K562 (cell line): Measurements from ENCODE around the gene TMEM215. TPM values are rescaled to one million over a fixed set of nuclear protein-coding genes. Genes with fewer than 3 reads are reported as not detected.

Experiments
- ATAC-seq: fragments of 200-7000 bp; cut with Tn5 transposase; 3 replicates; pipeline ENCODE4 v1.9.1; 2020; ENCODE audit warnings: moderate library complexity
- BruUV-seq: library from RNA; stranded (reverse); fragments of 400-500 nt; replicated peaks from 2 replicates; lab custom pipeline; 2021; lab: Mats Ljungman, UMichigan
- CTCF ChIA-PET: fragments of 300-600 bp; formaldehyde crosslinking; extraction: SDS; loops from one replicate; lab custom pipeline; 2021; ENCODE audit warnings: low intra/inter-chr PET ratio; lab: Yijun Ruan, JAX
- POLR2A ChIA-PET: fragments of 300-600, 350-650 bp; sonication (Branson Sonifier 250); formaldehyde crosslinking; extraction: SDS; loops from one replicate; lab custom pipeline; 2021; ENCODE audit warnings: antibody characterized with exemption, inconsistent platforms; lab: Yijun Ruan, JAX
- DNase-seq, 4 experiments: peaks; one replicate each; pipeline versions ENCODE4 v3.0.0 to v3.0.0-alpha.2; 2011 to 2018; ENCODE audit warnings: low spot score in 3 of 4, mixed read lengths in 3 of 4; ENCODE audit errors: extremely low read depth in 1 of 4
- FAIRE-seq: peaks from 2 replicates; lab custom pipeline; 2011; peaks lifted over from hg19 to GRCh38; lab: Jason Lieb, UNC
- H2AFZ ChIP-seq: 2 replicates; pipeline ENCODE4 v1.6.0; 2011; ENCODE audit warnings: low read depth, low read length, control low read depth, inconsistent platforms
- H3K27ac ChIP-seq: fragments of 200-600 bp; 3 replicates; pipeline ENCODE4 v1.8.0; 2011; ENCODE audit warnings: low read depth, mild to moderate bottlenecking, control low read depth, inconsistent platforms, low read length, moderate library complexity, mixed read lengths; ENCODE audit errors: extremely low read depth
- H3K27me3 ChIP-seq, 2 experiments: fragments of 300-600 bp in 1 of 2; 2 replicates in 1 of 2; 3 replicates in 1 of 2; pipeline versions ENCODE4 v1.6.0 to v1.8.0; 2011; ENCODE audit warnings: inconsistent platforms in 2 of 2, low read length in 2 of 2, mild to moderate bottlenecking in 1 of 2, mixed read lengths in 1 of 2, moderate library complexity in 1 of 2; ENCODE audit not compliant: control insufficient read depth in 2 of 2, insufficient read depth in 2 of 2
- H3K36me3 ChIP-seq: fragments of 300-600 bp; 3 replicates; pipeline ENCODE4 v1.8.0; 2011; ENCODE audit warnings: mild to moderate bottlenecking, low read length, inconsistent platforms; ENCODE audit not compliant: control insufficient read depth, insufficient read depth
- H3K4me1 ChIP-seq, 2 experiments: fragments of 200-600 bp in 1 of 2; replicated peaks in 1 of 2; 2 replicates in 1 of 2; 3 replicates in 1 of 2; pipeline versions ENCODE4 v1.5.1 to v1.8.0; 2011; ENCODE audit warnings: inconsistent platforms in 2 of 2, low read length in 2 of 2, mild to moderate bottlenecking in 1 of 2, mixed read lengths in 1 of 2, moderate library complexity in 1 of 2; ENCODE audit not compliant: control insufficient read depth in 2 of 2, insufficient read depth in 2 of 2
- H3K4me2 ChIP-seq: 2 replicates; pipeline ENCODE4 v1.6.1; 2011; ENCODE audit warnings: low read length, control low read depth, inconsistent platforms, mixed read lengths; ENCODE audit not compliant: insufficient read depth
- H3K4me3 ChIP-seq: fragments of 200-600 bp; sonication (generic), shearing (Covaris generic); 2 replicates; pipeline ENCODE4 v1.5.1; 2016; ENCODE audit warnings: control low read depth, inconsistent platforms
- H3K79me2 ChIP-seq: fragments of 200-600 bp; 3 replicates; pipeline ENCODE4 v1.8.0; 2011; ENCODE audit warnings: low read length, inconsistent platforms; ENCODE audit not compliant: control insufficient read depth, insufficient read depth
- H3K9ac ChIP-seq, 2 experiments: 2 replicates each; pipeline versions ENCODE4 v1.6.0 to v1.6.1; 2011; ENCODE audit warnings: low read depth in 2 of 2, low read length in 2 of 2, control low read depth in 1 of 2, inconsistent platforms in 1 of 2, mild to moderate bottlenecking in 1 of 2, mixed read lengths in 1 of 2; ENCODE audit not compliant: insufficient read depth in 1 of 2
- H3K9me1 ChIP-seq: one replicate; pipeline ENCODE4 v1.6.0; 2011; ENCODE audit warnings: inconsistent platforms, mild to moderate bottlenecking, low read length, moderate library complexity; ENCODE audit not compliant: control insufficient read depth, insufficient read depth
- H3K9me3 ChIP-seq: replicated peaks from 2 replicates; pipeline ENCODE4 v1.5.1; 2011; ENCODE audit warnings: low read depth, low read length, inconsistent platforms; ENCODE audit not compliant: control insufficient read depth, insufficient read depth
- H4K20me1 ChIP-seq: replicated peaks from 2 replicates; pipeline ENCODE4 v1.6.1; 2011; ENCODE audit warnings: low read length, inconsistent platforms, mixed read lengths; ENCODE audit not compliant: control insufficient read depth, insufficient read depth
- CREM ChIP-seq: IDR thresholded peaks from 2 replicates; pipeline ENCODE4 v1.6.1; 2014; ENCODE audit warnings: antibody characterized with exemption, low read depth
- CTBP1 ChIP-seq: fragments of 450-650 bp; IDR thresholded peaks from 2 replicates; pipeline ENCODE4 v1.6.1; 2016; ENCODE audit warnings: borderline replicate concordance
- ELF2 ChIP-seq: fragments of 250-450 bp; sonication (Bioruptor Pico); IDR thresholded peaks from 2 replicates; pipeline ENCODE4 v1.5.0; 2021; ENCODE audit warnings: mild to moderate bottlenecking
- KAT8 ChIP-seq: fragments of 450-650 bp; IDR thresholded peaks from 2 replicates; pipeline ENCODE4 v1.6.1; 2016; ENCODE audit warnings: low read depth, mild to moderate bottlenecking
- PML ChIP-seq: IDR thresholded peaks from 2 replicates; pipeline ENCODE4 v1.6.1; 2012; ENCODE audit warnings: low read length, inconsistent platforms
- RBM34 ChIP-seq: fragments of 200-400 bp; formaldehyde crosslinking; IDR thresholded peaks from 2 replicates; pipeline ENCODE4 v1.6.1; 2018; ENCODE audit warnings: low read length, borderline replicate concordance; ENCODE audit not compliant: insufficient read depth
- SMAD2 ChIP-seq: fragments of 150-350 bp; IDR thresholded peaks from 2 replicates; pipeline ENCODE4 v1.6.1; 2014; ENCODE audit warnings: low read depth, mild to moderate bottlenecking, low read length
- TAF9B ChIP-seq: fragments of 450-650 bp; IDR thresholded peaks from 2 replicates; pipeline ENCODE4 v1.6.1; 2018; ENCODE audit warnings: mild to moderate bottlenecking; ENCODE audit not compliant: partially characterized antibody
- YBX1 ChIP-seq: fragments of 450-650 bp; IDR thresholded peaks from 2 replicates; pipeline ENCODE4 v1.7.1; 2016; ENCODE audit warnings: mild to moderate bottlenecking
- ZNF224 ChIP-seq: sonication (generic); formaldehyde crosslinking; IDR thresholded peaks from 2 replicates; pipeline ENCODE4 v1.8.0; 2022; ENCODE audit warnings: mild to moderate bottlenecking, missing genetic modification reagents
- WGBS: fragments of 100-300 bp; shearing (Covaris generic); methylation state at CpG from one replicate; pipeline ENCODE4 v1.1.6; 2016; ENCODE audit warnings: low coverage, mixed read lengths; ENCODE audit not compliant: insufficient coverage; ENCODE audit errors: missing lambda C conversion rate; 5-methylcytosine and 5-hydroxymethylcytosine counted together
- in situ Hi-C: fragments of 300-500 bp; cut with MboI; formaldehyde crosslinking; loops from 4 replicates; pipeline ENCODE4 v1.15.0; 2018; ENCODE audit warnings: inconsistent platforms, mixed read lengths
- intact Hi-C: fragments of 100-400 bp; cut with micrococcal nuclease; formaldehyde crosslinking; loops from 2 replicates; pipeline ENCODE4 v1.14.2; 2022
- polyA plus RNA-seq, 8 experiments: library from polyadenylated mRNA; depleted of rRNA in 4 of 8; stranded (reverse) in 5 of 8; unstranded in 3 of 8; fragments of >200 nt; fragmentation: Nextera tagmentation in 2 of 8; fragmentation: Illumina TruSeq in 1 of 8; extraction: Ambion mirVana in 2 of 8; extraction: Trizol in 1 of 8; gene quantifications; 2 replicates each; pipeline versions ENCODE4 v1.2.1 to v1.2.3, GENCODE V29; 2011 to 2014; ENCODE audit warnings: inconsistent platforms in 1 of 8, missing spikeins in 1 of 8
- total RNA-seq, 7 experiments: library from RNA; depleted of rRNA in 6 of 7; stranded (reverse); fragments of >200 nt in 6 of 7; fragmentation: Illumina TruSeq in 2 of 7; extraction: Trizol in 2 of 7; gene quantifications; 2 replicates each; pipeline versions ENCODE4 v1.2.1 to v1.2.3, GENCODE V29; 2011 to 2021; ENCODE audit warnings: low replicate concordance in 1 of 7
- TF ChIP-seq, protein P1 (sequence below): sonication (generic); formaldehyde crosslinking; IDR thresholded peaks from 2 replicates; pipeline ENCODE4 v1.9.0; 2022; ENCODE audit warnings: mild to moderate bottlenecking, missing genetic modification reagents
- TF ChIP-seq, protein P2 (sequence below): sonication (generic); formaldehyde crosslinking; IDR thresholded peaks from 2 replicates; pipeline ENCODE4 v1.8.1; 2023; ENCODE audit warnings: mild to moderate bottlenecking, missing genetic modification reagents
- TF ChIP-seq, protein P3 (sequence below): sonication (generic); formaldehyde crosslinking; IDR thresholded peaks from 2 replicates; pipeline ENCODE4 v1.8.0; 2022; ENCODE audit warnings: mild to moderate bottlenecking, missing genetic modification reagents

The TMEM215 gene
- total and polyA plus RNA-seq, 9 of the 15 experiments (the other 6 are each of a cell fraction or from before 2014, with no cell fraction given), result not detected

DNA sequence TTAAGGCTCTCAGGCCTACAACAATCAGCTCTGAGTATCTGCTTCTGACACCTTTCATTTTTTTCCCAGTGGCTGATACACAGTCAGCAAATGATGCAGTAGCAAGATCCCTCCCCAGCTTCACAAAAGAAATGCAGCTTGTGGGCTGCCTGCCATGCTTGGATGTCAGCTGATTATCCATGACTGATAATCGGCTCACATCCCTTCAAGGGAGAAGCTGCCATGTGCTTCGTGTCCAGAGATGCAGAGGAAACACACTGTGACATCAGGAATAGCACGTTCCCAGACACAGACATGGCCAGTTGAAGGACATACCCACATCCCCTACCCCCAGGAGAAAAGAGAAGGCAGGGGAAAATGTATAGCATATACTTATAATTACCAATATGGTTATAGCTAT lies 27.9 kb downstream of the TMEM215 start (continued):
- TF ChIP-seq, protein P1, sequence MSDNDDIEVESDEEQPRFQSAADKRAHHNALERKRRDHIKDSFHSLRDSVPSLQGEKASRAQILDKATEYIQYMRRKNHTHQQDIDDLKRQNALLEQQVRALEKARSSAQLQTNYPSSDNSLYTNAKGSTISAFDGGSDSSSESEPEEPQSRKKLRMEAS (CRISPR knock-in tag), result no peak
- TF ChIP-seq CTBP1 (no peak), PML (no peak), TAF9B (no peak)

DNA sequence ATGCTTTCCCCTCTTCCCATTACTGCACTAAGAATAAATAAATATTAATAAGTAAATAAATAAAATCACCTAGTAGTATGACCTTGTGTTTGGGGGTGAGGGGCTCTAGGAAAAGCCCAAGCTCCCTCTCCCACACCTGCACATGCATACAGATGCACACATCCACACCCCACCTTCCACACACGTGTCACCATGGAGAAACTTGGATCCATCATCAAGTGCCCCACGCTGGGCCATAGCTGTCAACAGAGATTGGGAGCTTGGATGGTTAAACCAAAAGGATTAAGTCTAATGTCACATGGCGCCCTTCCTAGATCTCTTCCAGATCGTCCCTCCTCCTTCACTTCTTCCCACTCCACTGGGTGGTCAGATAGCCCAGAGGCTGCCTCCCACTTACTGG lies 37.0 kb downstream of the TMEM215 start:
- Histone ChIP-seq H3K4me3 (no peak overlapping the region), H3K4me1 (no peaks in the 10 kb centered on the region), H3K9me1 (no peaks in the 10 kb centered on the region), H3K4me2 (no peak overlapping the region), H3K27me3 (peaks cover 5 to 6% of the 10 kb centered on the region in 2 experiments; a peak in 3 of 5 replicates), H4K20me1 (no peaks in the 10 kb centered on the region), H3K79me2 (no peaks in the 10 kb centered on the region), H2AFZ (no peak overlapping the region), H3K9me3 (no peaks in the 10 kb centered on the region), H3K27ac (no peak overlapping the region), H3K9ac (no peak overlapping the region), H3K36me3 (no peaks in the 10 kb centered on the region)
- intact Hi-C loops, result no loop called here
- ATAC-seq (no peak), FAIRE-seq (no peak), DNase-seq (no peak)
- in situ Hi-C loops, result no loop called here
- BruUV-seq, result no TSS peak
- 0% methylated on average over 4 of the region's 4 CpGs for WGBS
- ChIA-PET CTCF (no interaction called here), POLR2A (interaction anchor here (0.6 to 1.1 kb wide), 2 partner anchors 13 to 178 kb away, joined by 3 read pairs; no protein-coding TSS in a partner anchor)
- TF ChIP-seq, protein P2, sequence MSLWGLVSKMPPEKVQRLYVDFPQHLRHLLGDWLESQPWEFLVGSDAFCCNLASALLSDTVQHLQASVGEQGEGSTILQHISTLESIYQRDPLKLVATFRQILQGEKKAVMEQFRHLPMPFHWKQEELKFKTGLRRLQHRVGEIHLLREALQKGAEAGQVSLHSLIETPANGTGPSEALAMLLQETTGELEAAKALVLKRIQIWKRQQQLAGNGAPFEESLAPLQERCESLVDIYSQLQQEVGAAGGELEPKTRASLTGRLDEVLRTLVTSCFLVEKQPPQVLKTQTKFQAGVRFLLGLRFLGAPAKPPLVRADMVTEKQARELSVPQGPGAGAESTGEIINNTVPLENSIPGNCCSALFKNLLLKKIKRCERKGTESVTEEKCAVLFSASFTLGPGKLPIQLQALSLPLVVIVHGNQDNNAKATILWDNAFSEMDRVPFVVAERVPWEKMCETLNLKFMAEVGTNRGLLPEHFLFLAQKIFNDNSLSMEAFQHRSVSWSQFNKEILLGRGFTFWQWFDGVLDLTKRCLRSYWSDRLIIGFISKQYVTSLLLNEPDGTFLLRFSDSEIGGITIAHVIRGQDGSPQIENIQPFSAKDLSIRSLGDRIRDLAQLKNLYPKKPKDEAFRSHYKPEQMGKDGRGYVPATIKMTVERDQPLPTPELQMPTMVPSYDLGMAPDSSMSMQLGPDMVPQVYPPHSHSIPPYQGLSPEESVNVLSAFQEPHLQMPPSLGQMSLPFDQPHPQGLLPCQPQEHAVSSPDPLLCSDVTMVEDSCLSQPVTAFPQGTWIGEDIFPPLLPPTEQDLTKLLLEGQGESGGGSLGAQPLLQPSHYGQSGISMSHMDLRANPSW (CRISPR knock-in tag), result no peak
- no peak for TF ChIP-seq RBM34
- TF ChIP-seq KAT8, result no peak
- no peak for TF ChIP-seq ZNF224 (CRISPR knock-in tag)
- TF ChIP-seq SMAD2, result no peak
- TF ChIP-seq ELF2 (CRISPR knock-in tag), result no peak
- TF ChIP-seq, protein P3, sequence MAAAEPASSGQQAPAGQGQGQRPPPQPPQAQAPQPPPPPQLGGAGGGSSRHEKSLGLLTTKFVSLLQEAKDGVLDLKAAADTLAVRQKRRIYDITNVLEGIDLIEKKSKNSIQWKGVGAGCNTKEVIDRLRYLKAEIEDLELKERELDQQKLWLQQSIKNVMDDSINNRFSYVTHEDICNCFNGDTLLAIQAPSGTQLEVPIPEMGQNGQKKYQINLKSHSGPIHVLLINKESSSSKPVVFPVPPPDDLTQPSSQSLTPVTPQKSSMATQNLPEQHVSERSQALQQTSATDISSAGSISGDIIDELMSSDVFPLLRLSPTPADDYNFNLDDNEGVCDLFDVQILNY, result no peak
- TF ChIP-seq YBX1, result no peak
- TF ChIP-seq CREM, result no peak
